ENCODE data around the gene SLC41A3.
A peak's percentile ranks its signal among the peaks of the same experiment; 100 is the strongest.
"Not testable (repeated sequence)": the region's sequence is repeated elsewhere in the genome, so short reads cannot be mapped to it uniquely, and the experiment has no call there.

Gene SLC41A3

GRCh38 chr3:126008219-126008618 lies 75.7 kb downstream of the SLC41A3 start:
- in situ Hi-C loops (cut with HindIII; ENCODE audit: low sequenced_read_pairs), result no loop called here
- no peak for TF ChIP-seq CTCF (IDR thresholded peaks at IDR 0.05; ENCODE audit: low read depth, low read length)
- DNase-seq (ENCODE audit: low read depth, low spot score), result no peak
- no peak overlapping the region for H3K4me3 ChIP-seq (ENCODE audit: low read depth, low read length)

GRCh38 chr3:126005951-126006350 lies 78.0 kb downstream of the SLC41A3 start:
- no peak for TF ChIP-seq CTCF (IDR thresholded peaks at IDR 0.05; ENCODE audit: low read depth, low read length)
- no peak overlapping the region for H3K4me3 ChIP-seq (ENCODE audit: low read depth, low read length)
- in situ Hi-C loops (cut with HindIII; ENCODE audit: low sequenced_read_pairs), result no loop called here
- DNase-seq (ENCODE audit: low read depth, low spot score), result peak; percentile 22

- in situ Hi-C loops (cut with HindIII; ENCODE audit: low sequenced_read_pairs), result no loop called here
- DNase-seq (ENCODE audit: low read depth, low spot score), result no peak
- H3K4me3 ChIP-seq (ENCODE audit: low read depth, low read length), result no peak overlapping the region
- no peak for TF ChIP-seq CTCF (IDR thresholded peaks at IDR 0.05; ENCODE audit: low read depth, low read length)
These were observed 79.2 kb downstream of the SLC41A3 start for GRCh38 chr3:126004692-126005091.

- DNase-seq (ENCODE audit: low read depth, low spot score), result no peak
- in situ Hi-C loops (cut with HindIII; ENCODE audit: low sequenced_read_pairs), result no loop called here
- no peak overlapping the region for H3K4me3 ChIP-seq (ENCODE audit: low read depth, low read length)
- TF ChIP-seq CTCF (IDR thresholded peaks at IDR 0.05; ENCODE audit: low read depth, low read length), result no peak
These were observed 79.7 kb downstream of the SLC41A3 start for GRCh38 chr3:126004217-126004616.

GRCh38 chr3:126003447-126004190 lies 80.3 kb downstream of the SLC41A3 start:
- H3K4me3 ChIP-seq (ENCODE audit: low read depth, low read length), result no peak overlapping the region
- TF ChIP-seq CTCF (IDR thresholded peaks at IDR 0.05; ENCODE audit: low read depth, low read length), result no peak
- no peak for DNase-seq (ENCODE audit: low read depth, low spot score)
- in situ Hi-C loops (cut with HindIII; ENCODE audit: low sequenced_read_pairs), result no loop called here

- no peak overlapping the region for H3K4me3 ChIP-seq (ENCODE audit: low read depth, low read length)
- in situ Hi-C loops (cut with HindIII; ENCODE audit: low sequenced_read_pairs), result no loop called here
- no peak for DNase-seq (ENCODE audit: low read depth, low spot score)
- TF ChIP-seq CTCF (IDR thresholded peaks at IDR 0.05; ENCODE audit: low read depth, low read length), result no peak
These were observed 81.7 kb downstream of the SLC41A3 start for GRCh38 chr3:126002189-126002588.

- DNase-seq (ENCODE audit: low read depth, low spot score); in situ Hi-C loops (cut with HindIII; ENCODE audit: low sequenced_read_pairs); H3K4me3 ChIP-seq (ENCODE audit: low read depth, low read length): not testable (repeated sequence)
These were observed 87.2 kb downstream of the SLC41A3 start for GRCh38 chr3:125996751-125997150.
